ENCODE data around the gene IL37.
"Not testable (repeated sequence)": the region's sequence is repeated elsewhere in the genome, so short reads cannot be mapped to it uniquely, and the experiment has no call there.

- TF ChIP-seq SREBF2 (IDR thresholded peaks at IDR 0.05); POLR2A (IDR thresholded peaks at IDR 0.05; ENCODE audit: low read length); CTCF (IDR thresholded peaks at IDR 0.05); REST (IDR thresholded peaks at IDR 0.05); PBX3 (IDR thresholded peaks at IDR 0.05); ESRRA (IDR thresholded peaks at IDR 0.05; ENCODE audit: borderline replicate concordance, low read length); POLR2AphosphoS2 (conservative IDR thresholded peaks at IDR 0.05; ENCODE audit: low read length); EHMT2 (IDR thresholded peaks at IDR 0.05; ENCODE audit: low read depth); RFX5 (IDR thresholded peaks at IDR 0.05); KDM5A (IDR thresholded peaks at IDR 0.05); EP300 (IDR thresholded peaks at IDR 0.05); SMC3 (IDR thresholded peaks at IDR 0.05); MYC (IDR thresholded peaks at IDR 0.05; ENCODE audit: borderline replicate concordance, low read length): not testable (repeated sequence)
- TF ChIP-seq, protein P1, sequence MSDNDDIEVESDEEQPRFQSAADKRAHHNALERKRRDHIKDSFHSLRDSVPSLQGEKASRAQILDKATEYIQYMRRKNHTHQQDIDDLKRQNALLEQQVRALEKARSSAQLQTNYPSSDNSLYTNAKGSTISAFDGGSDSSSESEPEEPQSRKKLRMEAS (IDR thresholded peaks at IDR 0.05) = not testable (repeated sequence)
These were observed 23.2 kb downstream of the IL37 start for GRCh38 chr2:112934117-112934516.
